Measurements from ENCODE around the gene HCRTR1.

- no peak for TF ChIP-seq CTCF (IDR thresholded peaks at IDR 0.05)
- TF ChIP-seq POLR2A (IDR thresholded peaks at IDR 0.05) = no peak
Observed at GRCh38 chr1:31627930-31628559, 10.6 kb downstream of the HCRTR1 start.

Data from right lobe of liver (tissue), 4 donors.